CD14-positive monocyte (primary cell): ENCODE measurements around the gene ZNF488. TPM values are rescaled to one million over a fixed set of nuclear protein-coding genes. Genes with fewer than 3 reads are reported as not detected.

ENCODE experiments used
- DNase-seq, 3 donors: peaks; one replicate each; pipeline ENCODE4 v3.0.0-alpha.2; 2011 to 2022
- H2AFZ ChIP-seq: 2 replicates; pipeline ENCODE4 v1.6.0; 2012; ENCODE audit warnings: mild to moderate bottlenecking, low read depth, low read length, inconsistent platforms; ENCODE audit not compliant: insufficient read depth, poor library complexity, severe bottlenecking
- H3K27ac ChIP-seq, 2 donors: 1 replicate in 1 of 2; 2 replicates in 1 of 2; pipeline ENCODE4 v1.5.1; 2012 to 2013; ENCODE audit warnings: low read length in 2 of 2, control low read depth in 1 of 2, inconsistent platforms in 1 of 2, low read depth in 1 of 2, mild to moderate bottlenecking in 1 of 2
- H3K27me3 ChIP-seq, 2 donors: one replicate each; pipeline versions ENCODE4 v1.6.0 to v1.6.1; 2011 to 2013; ENCODE audit warnings: low read length in 2 of 2; ENCODE audit not compliant: control insufficient read depth in 2 of 2, insufficient read depth in 2 of 2
- H3K36me3 ChIP-seq, 2 donors: replicated peaks in 1 of 2; 1 replicate in 1 of 2; 2 replicates in 1 of 2; pipeline versions ENCODE4 v1.5.1 to v1.6.1; 2012 to 2013; ENCODE audit warnings: low read length in 2 of 2, control low read depth in 1 of 2, inconsistent platforms in 1 of 2, mild to moderate bottlenecking in 1 of 2; ENCODE audit not compliant: insufficient read depth in 2 of 2, control insufficient read depth in 1 of 2
- H3K4me1 ChIP-seq, 2 donors: 1 replicate in 1 of 2; 2 replicates in 1 of 2; pipeline versions ENCODE4 v1.5.1 to v1.6.1; 2012 to 2013; ENCODE audit warnings: low read length in 2 of 2, control low read depth in 1 of 2, inconsistent platforms in 1 of 2, mild to moderate bottlenecking in 1 of 2, moderate library complexity in 1 of 2; ENCODE audit not compliant: insufficient read depth in 2 of 2, control insufficient read depth in 1 of 2
- H3K4me2 ChIP-seq: replicated peaks from 2 replicates; pipeline ENCODE3; 2012; ENCODE audit warnings: low read length, moderate library complexity, mild to moderate bottlenecking; ENCODE audit not compliant: poor library complexity, severe bottlenecking; ENCODE audit errors: extremely low read depth
- H3K4me3 ChIP-seq, 3 experiments: fragments of 200-600 bp in 1 of 3; sonication (generic) in 1 of 3; replicated peaks in 1 of 3; 1 replicate in 2 of 3; 2 replicates in 1 of 3; pipeline ENCODE4 v1.5.1; 2011 to 2013; ENCODE audit warnings: low read length in 3 of 3, mild to moderate bottlenecking in 3 of 3, control low read depth in 2 of 3, low read depth in 2 of 3, inconsistent platforms in 1 of 3, moderate library complexity in 1 of 3
- H3K79me2 ChIP-seq: 2 replicates; pipeline ENCODE4 v1.6.0; 2012; ENCODE audit warnings: mild to moderate bottlenecking, control low read depth, inconsistent platforms, low read length, moderate library complexity; ENCODE audit not compliant: insufficient read depth
- H3K9ac ChIP-seq: 2 replicates; pipeline ENCODE4 v1.6.0; 2017; ENCODE audit warnings: low read length, mild to moderate bottlenecking; ENCODE audit not compliant: insufficient read depth, poor library complexity, severe bottlenecking
- H3K9me3 ChIP-seq, 2 donors: replicated peaks in 1 of 2; 1 replicate in 1 of 2; 2 replicates in 1 of 2; pipeline versions ENCODE4 v1.5.1 to v1.6.1; 2012 to 2013; ENCODE audit warnings: low read length in 2 of 2, control low read depth in 1 of 2; ENCODE audit not compliant: control insufficient read depth in 1 of 2, insufficient read depth in 1 of 2
- H4K20me1 ChIP-seq: 2 replicates; pipeline ENCODE4 v1.6.0; 2012; ENCODE audit warnings: mild to moderate bottlenecking, low read length, control low read depth, moderate library complexity; ENCODE audit not compliant: insufficient read depth
- H3K27ac Mint-ChIP-seq, 7 donors: one replicate each; pipeline ENCODE4 v1.8.0; 2020; ENCODE audit warnings: mild to moderate bottlenecking in 7 of 7, mixed read lengths in 7 of 7, moderate library complexity in 6 of 7, inconsistent platforms in 2 of 7
- H3K27me3 Mint-ChIP-seq, 3 donors: one replicate each; pipeline ENCODE4 v1.8.0; 2021 to 2022; ENCODE audit warnings: low read depth in 3 of 3, mild to moderate bottlenecking in 3 of 3, mixed read lengths in 3 of 3, moderate library complexity in 3 of 3, inconsistent platforms in 1 of 3
- H3K36me3 Mint-ChIP-seq, 2 donors: one replicate each; pipeline ENCODE4 v1.8.0; 2020; ENCODE audit warnings: mixed read lengths in 2 of 2, inconsistent platforms in 1 of 2, mild to moderate bottlenecking in 1 of 2
- H3K4me1 Mint-ChIP-seq: one replicate; pipeline ENCODE4 v1.8.0; 2020; ENCODE audit warnings: mild to moderate bottlenecking, mixed read lengths
- H3K4me3 Mint-ChIP-seq, 2 donors: one replicate each; pipeline ENCODE4 v1.8.0; 2020; ENCODE audit warnings: mild to moderate bottlenecking in 2 of 2, mixed read lengths in 2 of 2, moderate library complexity in 1 of 2
- H3K9me3 Mint-ChIP-seq, 7 donors: one replicate each; pipeline ENCODE4 v1.8.0; 2020 to 2022; ENCODE audit warnings: mixed read lengths in 7 of 7, mild to moderate bottlenecking in 6 of 7, moderate library complexity in 6 of 7, inconsistent platforms in 2 of 7
- CTCF ChIP-seq: fragments of 200-600 bp; IDR thresholded peaks from one replicate; pipeline ENCODE4 v1.8.0; 2022; ENCODE audit warnings: antibody characterized with exemption, mild to moderate bottlenecking
- WGBS: methylation state at CpG from one replicate; pipeline ENCODE4 v1.1.5; 2013; ENCODE audit warnings: missing lambda C conversion rate; ENCODE audit not compliant: insufficient coverage; 5-methylcytosine and 5-hydroxymethylcytosine counted together
- intact Hi-C, 2 donors: fragments of 100-400 bp; cut with micrococcal nuclease; formaldehyde crosslinking; loops; one replicate each; pipeline versions ENCODE4 v1.15.0 to v1.15.1; 2023
- polyA plus RNA-seq, 3 donors: library from polyadenylated mRNA; depleted of rRNA in 1 of 3; unstranded in 2 of 3; stranded (reverse) in 1 of 3; fragments of 300-500 nt in 2 of 3; fragments of >200 nt in 1 of 3; fragmentation: Illumina TruSeq in 2 of 3; gene quantifications; 1 replicate in 2 of 3; 2 replicates in 1 of 3; pipeline ENCODE4 v1.2.3, GENCODE V29; 2012 to 2021

Gene ZNF488
- polyA plus RNA-seq, 3 donors = not detected

GRCh38 chr10:47379901-47380300 lies 4.2 kb downstream of the ZNF488 start:
- H3K9ac ChIP-seq = no peak overlapping the region
- peaks cover 7 to 14% of the 10 kb centered on the region in 2 donors for H3K4me1 ChIP-seq
- peaks cover 37 to 51% (median 37%) of the 10 kb centered on the region in 3 donors for H3K27me3 Mint-ChIP-seq
- H4K20me1 ChIP-seq = no peaks in the 10 kb centered on the region
- no peak overlapping the region for H3K4me3 Mint-ChIP-seq
- no peak overlapping the region for H2AFZ ChIP-seq
- WGBS = 94% methylated on average over 5 of the region's 11 CpGs
- no peak overlapping the region for H3K27ac ChIP-seq
- no peaks in the 10 kb centered on the region for H3K9me3 ChIP-seq
- H3K4me1 Mint-ChIP-seq = peaks cover 11% of the 10 kb centered on the region
- no peak overlapping the region for H3K4me3 ChIP-seq
- H3K9me3 Mint-ChIP-seq = no peaks in the 10 kb centered on the region
- no peaks in the 10 kb centered on the region for H3K36me3 ChIP-seq
- H3K27me3 ChIP-seq = peaks cover 6 to 17% of the 10 kb centered on the region in 2 donors
- H3K27ac Mint-ChIP-seq = no peak overlapping the region
- intact Hi-C loops = no loop called here
- H3K36me3 Mint-ChIP-seq = no peaks in the 10 kb centered on the region
- H3K4me2 ChIP-seq = no peak overlapping the region
- no peak for TF ChIP-seq CTCF
- no peaks in the 10 kb centered on the region for H3K79me2 ChIP-seq
- no peak for DNase-seq

- H3K27ac Mint-ChIP-seq = no peak overlapping the region
These were observed 4.7 kb downstream of the ZNF488 start for GRCh38 chr10:47379445-47379785.

More at GRCh38 chr10:47379445-47379785, 4.7 kb downstream of the ZNF488 start:
- H2AFZ ChIP-seq = no peak overlapping the region
- H3K9ac ChIP-seq = no peak overlapping the region
- no peaks in the 10 kb centered on the region for H3K36me3 ChIP-seq
- no peak overlapping the region for H3K4me3 ChIP-seq
- no peak overlapping the region for H3K27ac ChIP-seq
- peaks cover 8% of the 10 kb centered on the region for H3K4me1 Mint-ChIP-seq
- H3K9me3 ChIP-seq = no peaks in the 10 kb centered on the region
- H3K9me3 Mint-ChIP-seq = no peaks in the 10 kb centered on the region
- WGBS = 95% methylated on average over 7 of the region's 7 CpGs
- H3K27me3 ChIP-seq = peaks cover 6 to 17% of the 10 kb centered on the region in 2 donors
- intact Hi-C loops = no loop called here
- no peak for TF ChIP-seq CTCF
- H3K4me1 ChIP-seq = peaks cover 4 to 9% of the 10 kb centered on the region in 2 donors
- H3K79me2 ChIP-seq = no peaks in the 10 kb centered on the region
- H4K20me1 ChIP-seq = no peaks in the 10 kb centered on the region
- H3K27me3 Mint-ChIP-seq = peaks cover 37 to 51% (median 37%) of the 10 kb centered on the region in 3 donors
- H3K4me2 ChIP-seq = no peak overlapping the region
- no peak overlapping the region for H3K4me3 Mint-ChIP-seq
- no peaks in the 10 kb centered on the region for H3K36me3 Mint-ChIP-seq
- no peak for DNase-seq
